T-helper 2 cell (primary cell): ENCODE measurements around the gene MARCHF5.
"Not testable (repeated sequence)": the region's sequence is repeated elsewhere in the genome, so short reads cannot be mapped to it uniquely, and the experiment has no call there.

Source experiments
- DNase-seq, 5 experiments: peaks; one replicate each; pipeline versions ENCODE4 v3.0.0 to v3.0.0-alpha.2; 2012 to 2022

MARCHF5 gene

DNA sequence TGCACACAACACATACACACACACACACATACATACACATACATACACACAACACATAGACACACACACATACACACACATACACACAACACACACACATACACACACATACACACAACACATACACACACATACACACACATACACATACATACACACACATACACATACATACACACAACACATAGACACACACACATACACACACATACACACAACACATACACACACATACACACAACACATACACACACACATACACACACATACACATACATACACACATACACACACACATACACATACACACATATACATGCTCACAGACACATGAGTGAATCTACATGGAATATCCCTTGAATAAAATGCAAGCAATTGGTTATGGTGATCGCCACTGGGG lies 102.2 kb downstream of the MARCHF5 start:
- not testable (repeated sequence) for DNase-seq

GRCh38 chr10:92395271-92395670 lies 104.3 kb downstream of the MARCHF5 start:
- no peak for DNase-seq

- not testable (repeated sequence) for DNase-seq
These were observed 111.3 kb downstream of the MARCHF5 start for GRCh38 chr10:92402234-92402633.
